Mucosa of descending colon (tissue), 3 donors: ENCODE measurements around the gene NACC2. TPM values are rescaled to one million over a fixed set of nuclear protein-coding genes. Genes with fewer than 3 reads are reported as not detected.

Experiments used
- ATAC-seq: fragments of 200-7000 bp; cut with Tn5 transposase; one replicate; pipeline ENCODE4 v1.9.1; 2020; ENCODE audit warnings: mild to moderate bottlenecking, moderate library complexity
- DNase-seq, 3 donors: peaks; one replicate each; pipeline ENCODE4 v3.0.0-alpha.2; 2020
- H3K36me3 ChIP-seq: fragments of 200-600 bp; one replicate; pipeline ENCODE4 v1.8.0; 2021; ENCODE audit warnings: low read depth, mild to moderate bottlenecking
- H3K4me1 ChIP-seq: fragments of 200-600 bp; one replicate; pipeline ENCODE4 v1.8.0; 2021; ENCODE audit warnings: low read depth, mild to moderate bottlenecking
- H3K4me3 ChIP-seq: fragments of 200-600 bp; one replicate; pipeline ENCODE4 v1.8.0; 2021; ENCODE audit warnings: mild to moderate bottlenecking
- H3K9me3 ChIP-seq: fragments of 200-600 bp; one replicate; pipeline ENCODE4 v1.8.0; 2021; ENCODE audit warnings: mild to moderate bottlenecking
- intact Hi-C, 2 donors: fragments of 100-400 bp; cut with DNase I in 1 of 2; cut with micrococcal nuclease in 1 of 2; formaldehyde crosslinking; loops; one replicate each; pipeline versions ENCODE4 v1.11.0 to v1.11.1; 2022; cut with DNase I, micrococcal nuclease
- total RNA-seq, 3 donors: library from RNA; stranded (reverse); fragmentation: NEBNext Ultra II Directional in 2 of 3; extraction: Animal tissue kit (Norgen Biotek cat#: 25700) in 2 of 3; gene quantifications; one replicate each; pipeline versions ENCODE4 v1.2.1 to v1.2.4, GENCODE V29; 2021 to 2023
- TF ChIP-seq, protein P1 (sequence below): fragments of 200-600 bp; IDR thresholded peaks from one replicate; pipeline ENCODE4 v1.8.0; 2022; ENCODE audit warnings: antibody characterized with exemption, mild to moderate bottlenecking
- donor health status: DM: no; HTN: no; CAD: no; lungs with moderate emphysema.
- donor health status: DM: no; HTN: no; CAD: no.
- donor health status: DM: no; HTN: yes; CAD: no.

Gene NACC2
- total RNA-seq, 3 donors from 2014 or later = 15.9 to 81.3 (median 22.1) TPM

DNA sequence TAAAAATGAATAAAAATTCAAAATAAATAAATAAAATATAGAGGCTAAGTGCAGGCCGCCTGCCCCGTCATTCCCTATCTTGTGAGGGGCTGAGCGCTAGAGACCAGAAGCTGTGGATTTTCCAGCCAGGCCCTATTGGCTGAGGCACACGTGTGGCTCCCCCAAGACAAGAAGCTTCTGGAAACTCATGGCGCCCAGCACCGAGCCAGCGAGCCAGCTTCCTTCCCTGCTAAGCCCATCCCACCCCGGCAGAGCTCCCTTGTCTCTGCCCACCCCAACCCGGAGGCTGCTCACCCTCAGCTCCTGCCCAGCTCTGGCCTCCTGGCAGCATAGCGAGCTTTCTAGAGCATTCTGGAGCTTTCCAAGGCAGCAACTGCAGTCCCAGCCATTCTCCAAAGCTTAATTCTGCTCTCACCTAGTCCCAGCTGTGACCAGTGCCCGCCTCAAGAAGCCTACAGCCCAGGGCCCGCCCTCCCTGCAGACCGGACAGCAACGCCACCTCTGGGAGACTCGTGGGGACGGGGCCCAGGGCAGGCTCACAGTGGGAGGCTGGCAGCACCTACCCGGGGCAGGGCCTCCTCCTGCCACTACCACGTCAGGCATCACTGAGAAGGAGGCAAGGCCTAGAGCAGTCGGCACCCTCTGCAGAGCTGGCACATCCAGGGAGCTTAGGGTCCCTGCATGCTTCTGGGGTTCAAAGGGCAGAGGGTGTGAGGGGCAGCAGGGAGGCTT, 46.8 kb upstream of the NACC2 start:
- Histone ChIP-seq H3K36me3 (no peaks in the 10 kb centered on the region), H3K4me3 (no peak overlapping the region), H3K9me3 (no peaks in the 10 kb centered on the region), H3K4me1 (no peaks in the 10 kb centered on the region)
- TF ChIP-seq, protein P1, sequence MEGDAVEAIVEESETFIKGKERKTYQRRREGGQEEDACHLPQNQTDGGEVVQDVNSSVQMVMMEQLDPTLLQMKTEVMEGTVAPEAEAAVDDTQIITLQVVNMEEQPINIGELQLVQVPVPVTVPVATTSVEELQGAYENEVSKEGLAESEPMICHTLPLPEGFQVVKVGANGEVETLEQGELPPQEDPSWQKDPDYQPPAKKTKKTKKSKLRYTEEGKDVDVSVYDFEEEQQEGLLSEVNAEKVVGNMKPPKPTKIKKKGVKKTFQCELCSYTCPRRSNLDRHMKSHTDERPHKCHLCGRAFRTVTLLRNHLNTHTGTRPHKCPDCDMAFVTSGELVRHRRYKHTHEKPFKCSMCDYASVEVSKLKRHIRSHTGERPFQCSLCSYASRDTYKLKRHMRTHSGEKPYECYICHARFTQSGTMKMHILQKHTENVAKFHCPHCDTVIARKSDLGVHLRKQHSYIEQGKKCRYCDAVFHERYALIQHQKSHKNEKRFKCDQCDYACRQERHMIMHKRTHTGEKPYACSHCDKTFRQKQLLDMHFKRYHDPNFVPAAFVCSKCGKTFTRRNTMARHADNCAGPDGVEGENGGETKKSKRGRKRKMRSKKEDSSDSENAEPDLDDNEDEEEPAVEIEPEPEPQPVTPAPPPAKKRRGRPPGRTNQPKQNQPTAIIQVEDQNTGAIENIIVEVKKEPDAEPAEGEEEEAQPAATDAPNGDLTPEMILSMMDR = no peak
- ATAC-seq (no peak), DNase-seq (peak in 1 of 3 donors; percentile 36)
- intact Hi-C loops = no loop called here

DNA sequence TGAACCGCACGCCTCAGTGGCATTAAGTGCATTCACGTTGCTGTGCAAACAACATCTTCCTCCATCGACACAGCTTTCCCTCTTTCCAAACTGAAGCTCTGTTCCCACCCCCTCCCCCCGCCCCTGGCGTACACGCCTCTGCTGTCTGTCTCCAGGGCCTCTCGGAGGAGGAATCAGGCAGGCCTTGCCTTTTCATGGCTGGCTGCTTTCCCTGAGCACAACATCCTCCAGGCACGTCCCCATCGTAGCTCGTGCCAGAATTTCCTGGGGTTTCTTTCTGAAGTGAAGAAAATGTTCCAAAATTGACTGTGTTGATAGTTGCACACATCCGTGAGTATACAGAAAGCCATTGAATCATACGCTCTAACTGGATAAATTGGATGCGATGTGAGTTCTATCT, 45.9 kb upstream of the NACC2 start:
- TF ChIP-seq, protein P1 = no peak
- Histone ChIP-seq H3K9me3 (no peaks in the 10 kb centered on the region), H3K4me1 (no peaks in the 10 kb centered on the region), H3K4me3 (no peak overlapping the region), H3K36me3 (no peaks in the 10 kb centered on the region)
- intact Hi-C loops = no loop called here
- no peak for DNase-seq
- ATAC-seq = no peak

DNA sequence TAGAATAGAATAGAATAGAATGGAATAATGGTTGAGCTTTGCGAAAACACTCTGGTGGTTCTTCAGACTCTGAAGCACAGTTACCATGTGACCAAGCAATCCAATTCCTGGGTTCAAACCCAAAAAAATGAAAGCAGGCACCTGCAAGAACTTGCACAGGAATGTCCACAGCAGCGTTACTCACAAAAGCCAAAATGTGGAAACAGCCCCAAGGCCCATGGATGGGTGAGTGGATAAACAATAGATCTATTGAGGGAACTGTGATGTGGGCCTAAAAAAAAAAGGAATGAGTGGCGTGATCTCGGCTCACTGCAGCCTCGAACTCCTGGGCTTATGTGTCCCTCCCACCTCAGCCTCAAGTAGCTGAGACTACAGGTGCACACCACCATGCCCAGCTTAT, 45.0 kb upstream of the NACC2 start:
- intact Hi-C loops = no loop called here
- no peak overlapping the region for H3K4me3 ChIP-seq
- TF ChIP-seq, protein P1 = no peak
- no peaks in the 10 kb centered on the region for H3K36me3 ChIP-seq
- no peaks in the 10 kb centered on the region for H3K9me3 ChIP-seq
- DNase-seq = no peak
- no peak for ATAC-seq
- no peaks in the 10 kb centered on the region for H3K4me1 ChIP-seq

DNA sequence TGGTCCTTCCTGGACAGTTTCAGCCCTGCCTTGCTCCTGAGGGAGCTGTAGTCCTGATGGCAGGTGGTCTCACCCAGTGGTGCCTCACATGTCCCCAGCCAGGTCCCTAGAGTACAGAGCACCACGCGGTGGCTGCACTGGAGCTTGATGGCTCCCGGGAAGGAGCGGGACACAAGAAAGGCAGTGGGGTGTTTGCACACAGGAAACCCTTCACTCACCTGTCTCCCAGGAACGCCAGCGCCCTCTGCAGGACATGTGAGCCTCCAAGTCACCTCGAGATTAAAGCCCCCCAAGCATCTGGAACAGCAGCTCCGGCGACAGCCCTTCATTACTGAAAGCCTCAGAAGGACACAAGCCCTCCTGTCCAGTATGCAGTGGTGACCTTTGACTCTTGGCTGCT, 43.5 kb upstream of the NACC2 start:
- TF ChIP-seq, protein P1 = no peak
- Histone ChIP-seq H3K4me3 (no peak overlapping the region), H3K4me1 (peaks cover under 1% of the 10 kb centered on the region), H3K9me3 (no peaks in the 10 kb centered on the region), H3K36me3 (no peaks in the 10 kb centered on the region)
- DNase-seq (peak in 2 of 3 donors; percentile 47 to 60), ATAC-seq (no peak)
- intact Hi-C loops = no loop called here

DNA sequence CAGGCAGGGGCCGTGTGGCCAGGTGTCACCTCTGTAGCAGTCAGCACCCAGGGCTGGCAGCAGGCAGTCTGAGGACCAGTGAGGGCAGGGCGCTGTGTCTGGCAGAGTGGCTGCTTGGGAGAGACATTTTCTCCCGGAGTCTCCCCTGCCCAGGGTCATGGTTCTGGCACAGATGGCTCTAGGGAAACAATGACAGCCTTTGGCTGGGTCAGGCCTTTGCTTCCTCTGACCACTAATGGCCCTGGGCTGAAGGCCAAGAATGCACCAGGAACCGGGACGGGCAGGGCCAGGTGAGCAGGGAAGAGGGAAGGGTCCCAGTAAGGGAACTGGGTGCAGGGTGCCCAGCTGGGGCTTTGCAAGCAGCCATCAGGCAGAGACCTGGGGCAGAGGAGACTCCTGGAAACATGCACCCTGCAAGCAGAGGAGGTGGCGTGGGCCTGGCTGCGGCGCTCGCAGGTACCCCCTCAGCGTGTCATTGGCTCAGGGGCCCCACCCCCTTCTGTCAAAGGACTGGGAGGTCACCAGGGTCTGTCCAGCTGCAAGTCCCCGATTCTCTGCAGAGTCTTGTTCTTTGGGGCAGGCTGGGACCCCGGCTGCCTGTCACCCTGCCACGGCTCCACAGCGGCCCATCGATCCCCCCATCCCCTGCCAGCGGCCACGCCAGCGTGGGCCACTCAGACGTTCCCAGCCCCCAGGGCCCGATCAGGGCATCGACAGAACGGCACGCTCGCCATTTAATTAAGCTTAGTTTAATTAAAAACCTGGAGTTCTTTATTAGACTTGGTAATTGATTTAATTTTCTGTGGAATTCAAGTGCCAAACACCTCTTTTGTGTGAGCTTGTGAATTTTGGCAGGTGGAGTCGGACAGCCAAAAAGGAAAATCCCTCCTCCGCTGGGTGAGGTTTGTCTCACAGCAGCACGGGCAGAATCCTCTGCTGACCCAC, 42.5 kb upstream of the NACC2 start:
- Histone ChIP-seq H3K36me3 (no peaks in the 10 kb centered on the region), H3K4me1 (peaks cover 4% of the 10 kb centered on the region), H3K4me3 (no peak overlapping the region), H3K9me3 (no peaks in the 10 kb centered on the region)
- ATAC-seq (no peak), DNase-seq (no peak)
- intact Hi-C loops = no loop called here
- TF ChIP-seq, protein P1 = no peak
